Stimulated activated CD8-positive, alpha-beta memory T cell treated with anti-CD3 and anti-CD28 coated beads, Interleukin-4, amount 100 ng/mL, for 24 hours (primary cell): ENCODE results near the gene LSP1.

Experiments
- DNase-seq: peaks from one replicate; pipeline ENCODE4 v3.0.0-alpha.2; 2020; ENCODE audit warnings: low read depth

LSP1 gene

DNA sequence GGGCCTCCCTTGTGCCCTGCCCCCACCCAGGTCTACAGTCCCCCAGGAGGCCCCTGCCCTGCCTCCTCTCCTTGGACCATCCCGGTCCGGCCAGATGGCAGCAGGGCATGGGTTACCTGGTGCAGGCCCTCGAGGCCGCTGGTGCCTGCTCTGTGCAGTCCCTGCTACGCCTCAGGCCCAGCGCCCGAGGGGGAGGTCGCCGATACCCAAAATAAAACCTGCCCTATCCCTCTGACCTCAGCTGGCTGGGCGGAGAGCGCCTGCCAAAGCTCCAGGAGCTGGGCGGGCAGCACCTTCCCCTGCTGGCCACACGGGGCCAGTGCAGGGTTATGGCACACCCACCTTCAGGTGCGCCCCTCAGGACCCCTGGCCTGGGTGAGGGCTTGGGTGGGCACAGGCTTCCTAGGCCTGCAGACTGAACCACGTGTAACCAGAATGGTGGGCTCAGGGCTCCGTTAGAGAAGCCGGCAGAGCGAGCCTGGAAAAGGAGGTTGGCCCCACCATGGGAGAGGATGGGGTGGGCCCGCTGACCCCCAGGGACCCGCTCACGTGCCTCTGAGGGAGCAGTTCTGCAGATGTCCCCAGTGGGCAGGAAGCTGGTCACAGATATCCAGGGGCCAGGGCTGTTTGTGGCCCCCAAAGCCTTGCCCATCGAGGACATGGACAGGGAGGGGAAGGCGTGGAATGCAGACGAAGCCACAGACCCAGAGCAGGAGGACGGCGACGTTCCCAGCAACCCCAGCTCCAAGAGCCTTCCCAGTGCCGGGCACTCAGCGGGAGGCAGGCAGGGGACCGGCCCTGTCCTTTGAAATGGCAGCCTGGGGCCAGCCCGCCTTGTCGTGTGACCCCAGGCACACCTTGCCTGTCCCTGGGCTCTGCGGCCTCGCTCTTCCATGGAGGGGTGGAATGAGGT, 64.9 kb downstream of the LSP1 start:
- no peak for DNase-seq

GRCh38 chr11:1918436-1919315, 65.8 kb downstream of the LSP1 start:
- DNase-seq = no peak

GRCh38 chr11:1919391-1920127, 66.7 kb downstream of the LSP1 start, which contains the start of gene TNNT3:
Gene TNNT3, plus strand, starts transcription at chr11:1919703. Its CDS starts 3,172 bp downstream, at chr11:1922875.
- no peak for DNase-seq

DNA sequence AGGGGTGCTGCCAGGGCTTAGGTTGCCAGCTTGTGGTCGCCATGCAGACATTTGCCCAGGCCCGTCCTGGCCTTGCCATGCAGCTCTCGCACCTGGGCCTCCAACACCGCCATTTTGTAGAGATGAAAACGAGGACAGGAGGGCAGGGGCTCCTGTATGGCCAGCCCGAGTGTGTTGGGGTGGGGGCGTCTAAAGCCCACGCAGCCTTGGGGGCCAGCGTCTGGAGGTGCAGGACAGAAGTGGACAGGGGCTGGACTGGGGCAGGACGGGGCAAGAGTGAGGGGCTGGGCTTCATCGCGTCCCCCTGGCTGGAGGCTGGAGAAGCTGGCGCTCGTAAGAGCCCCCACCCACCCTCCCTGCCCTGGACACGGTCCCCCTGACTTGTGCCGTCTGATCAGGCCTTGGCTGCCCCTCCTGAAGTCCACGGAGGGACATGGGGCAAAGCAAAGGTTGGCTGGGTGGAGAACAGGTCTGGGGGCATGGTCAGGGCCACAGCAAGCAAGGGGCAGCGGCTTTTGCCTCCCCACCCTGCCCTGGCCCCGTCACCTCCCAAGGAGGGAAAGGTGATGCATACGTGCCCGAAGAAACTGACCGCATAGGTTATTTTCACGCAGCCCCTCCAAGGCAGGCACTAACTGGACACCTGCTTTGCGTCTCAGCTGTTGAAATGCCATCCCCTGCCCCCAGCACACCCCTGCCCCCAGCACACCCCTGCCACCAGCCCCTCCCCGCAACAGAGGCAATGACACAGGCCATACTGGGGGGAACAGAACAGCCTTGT, 67.4 kb downstream of the LSP1 start:
- DNase-seq = no peak

DNA sequence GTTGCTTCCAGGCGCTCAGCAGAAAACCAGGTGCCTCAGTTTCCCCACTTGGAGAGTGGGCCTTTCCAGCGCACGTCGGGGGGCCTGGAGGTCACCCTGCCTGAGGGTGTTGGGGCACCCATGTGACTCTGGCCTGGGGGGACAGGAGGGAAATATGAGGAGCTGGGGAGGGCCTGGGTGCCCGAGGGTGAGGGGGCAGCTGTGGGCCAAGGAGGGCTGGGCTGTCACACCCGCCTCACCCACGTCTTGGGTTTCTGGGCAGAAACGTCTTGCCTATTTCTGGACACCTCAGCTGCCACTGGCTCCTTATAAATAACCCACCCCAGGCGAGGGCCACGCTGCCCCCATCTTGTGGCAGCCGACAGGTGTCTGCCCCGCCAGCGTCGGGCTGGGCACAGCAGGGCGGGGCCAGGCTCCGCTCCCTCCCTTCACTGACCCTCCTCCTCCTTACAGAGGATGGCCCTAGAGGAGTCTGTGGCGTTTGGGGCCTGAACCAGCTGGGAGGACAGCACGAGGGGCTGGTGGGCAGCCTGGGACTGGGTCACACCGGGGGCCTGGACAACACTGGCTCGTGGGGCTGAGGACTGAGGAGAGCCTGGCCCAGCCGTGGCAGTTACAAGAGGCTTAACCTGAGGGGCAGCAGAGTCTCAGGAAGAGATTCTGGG, 68.2 kb downstream of the LSP1 start:
- DNase-seq = no peak

DNA sequence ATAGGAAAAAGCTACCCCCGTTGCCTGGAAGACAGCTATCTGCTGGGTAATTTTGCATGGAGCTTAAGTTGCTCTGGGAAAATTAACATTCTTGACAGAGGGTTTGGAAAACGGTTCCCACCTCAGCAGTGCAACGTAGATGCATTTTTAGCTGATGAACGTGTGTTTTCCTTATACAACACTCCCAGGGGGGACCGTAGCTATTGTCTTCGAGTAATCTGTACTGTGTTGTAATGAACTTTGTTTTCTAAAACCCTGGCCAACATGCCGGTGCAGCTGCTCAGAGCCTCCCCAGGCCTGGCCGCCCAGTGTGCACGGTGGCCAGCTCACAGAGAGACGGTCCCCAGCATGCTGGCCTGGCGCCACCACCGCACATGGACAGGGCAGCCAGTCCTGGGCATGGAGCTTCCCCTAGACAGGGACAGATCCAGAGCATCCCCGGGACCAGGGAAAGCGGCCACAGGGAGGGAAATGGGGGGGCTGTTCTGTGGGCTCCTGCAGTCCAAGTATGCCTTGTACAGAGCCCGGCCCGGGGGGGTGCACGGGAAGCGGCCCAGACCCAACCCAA, 68.8 kb downstream of the LSP1 start:
- no peak for DNase-seq

DNA sequence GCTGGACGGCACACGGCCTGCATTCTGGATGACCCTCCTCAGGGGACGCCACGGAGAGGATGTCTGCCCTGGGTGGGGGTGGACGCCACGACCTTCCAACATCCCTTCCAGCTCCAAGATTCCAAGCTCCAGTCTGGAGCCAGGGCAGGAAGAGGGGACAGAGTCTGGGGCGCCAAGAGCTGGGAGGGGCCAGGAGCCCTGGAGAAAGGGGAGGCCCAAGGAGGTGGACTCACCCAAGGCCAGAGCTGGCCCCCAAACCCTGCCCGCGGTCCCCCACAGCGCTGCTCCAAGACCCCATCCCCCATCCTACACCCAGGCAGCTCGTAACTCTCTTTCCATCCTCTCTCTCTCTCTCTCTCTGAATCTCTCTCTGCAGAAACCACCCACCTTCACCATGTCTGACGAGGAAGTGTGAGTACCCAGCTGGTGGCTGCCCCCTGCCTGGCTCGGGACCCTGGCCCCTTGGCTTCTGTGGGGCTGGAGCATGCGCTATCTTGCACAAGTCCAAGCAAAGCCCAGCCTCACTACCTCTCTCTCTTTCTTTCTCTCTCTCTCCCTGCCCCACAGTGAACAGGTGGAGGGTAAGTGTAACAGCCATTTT, 69.7 kb downstream of the LSP1 start:
- DNase-seq = no peak

DNA sequence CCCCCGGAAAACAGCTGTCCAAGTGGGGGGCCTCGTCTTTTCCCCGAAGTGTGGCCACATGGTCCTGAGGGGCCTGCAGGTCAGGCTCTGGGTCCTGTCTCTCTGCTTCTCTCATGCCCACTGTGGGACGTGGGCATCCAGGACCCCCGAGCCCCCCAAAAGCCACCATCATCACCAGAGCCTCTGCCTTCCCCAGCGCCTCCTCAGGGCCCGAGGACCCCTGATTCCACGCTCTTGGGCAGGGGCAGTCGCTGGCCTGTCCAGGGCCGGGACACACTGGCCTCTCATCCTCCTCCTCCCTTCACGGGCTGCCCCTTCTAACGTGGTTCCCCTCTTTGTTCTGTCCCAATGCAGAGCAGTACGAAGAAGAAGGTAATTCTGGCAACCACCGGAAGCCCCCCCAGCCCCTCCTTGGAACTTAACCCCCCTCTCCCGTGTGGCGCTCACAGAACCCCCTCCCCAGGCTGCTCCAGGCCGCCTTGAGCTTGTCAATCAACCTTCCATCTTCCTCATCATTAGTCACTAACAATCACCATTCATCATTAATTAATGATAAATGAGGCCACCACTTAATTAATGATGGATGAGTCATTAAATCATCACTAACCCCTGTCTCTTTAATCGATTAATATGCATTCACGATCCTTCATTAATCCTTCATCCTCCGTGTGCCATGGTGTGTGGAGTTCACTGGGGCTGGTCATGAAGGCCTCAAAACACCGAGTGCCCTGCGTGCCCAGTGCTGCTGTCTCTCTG, 70.5 kb downstream of the LSP1 start:
- no peak for DNase-seq

GRCh38 chr11:1924181-1924580, 71.3 kb downstream of the LSP1 start:
- DNase-seq = no peak

- DNase-seq = no peak
Observed at GRCh38 chr11:1924646-1925372, 71.9 kb downstream of the LSP1 start.

- DNase-seq = no peak
Observed at GRCh38 chr11:1925373-1926155, 72.7 kb downstream of the LSP1 start.

GRCh38 chr11:1926156-1927025, 73.5 kb downstream of the LSP1 start:
- no peak for DNase-seq

DNA sequence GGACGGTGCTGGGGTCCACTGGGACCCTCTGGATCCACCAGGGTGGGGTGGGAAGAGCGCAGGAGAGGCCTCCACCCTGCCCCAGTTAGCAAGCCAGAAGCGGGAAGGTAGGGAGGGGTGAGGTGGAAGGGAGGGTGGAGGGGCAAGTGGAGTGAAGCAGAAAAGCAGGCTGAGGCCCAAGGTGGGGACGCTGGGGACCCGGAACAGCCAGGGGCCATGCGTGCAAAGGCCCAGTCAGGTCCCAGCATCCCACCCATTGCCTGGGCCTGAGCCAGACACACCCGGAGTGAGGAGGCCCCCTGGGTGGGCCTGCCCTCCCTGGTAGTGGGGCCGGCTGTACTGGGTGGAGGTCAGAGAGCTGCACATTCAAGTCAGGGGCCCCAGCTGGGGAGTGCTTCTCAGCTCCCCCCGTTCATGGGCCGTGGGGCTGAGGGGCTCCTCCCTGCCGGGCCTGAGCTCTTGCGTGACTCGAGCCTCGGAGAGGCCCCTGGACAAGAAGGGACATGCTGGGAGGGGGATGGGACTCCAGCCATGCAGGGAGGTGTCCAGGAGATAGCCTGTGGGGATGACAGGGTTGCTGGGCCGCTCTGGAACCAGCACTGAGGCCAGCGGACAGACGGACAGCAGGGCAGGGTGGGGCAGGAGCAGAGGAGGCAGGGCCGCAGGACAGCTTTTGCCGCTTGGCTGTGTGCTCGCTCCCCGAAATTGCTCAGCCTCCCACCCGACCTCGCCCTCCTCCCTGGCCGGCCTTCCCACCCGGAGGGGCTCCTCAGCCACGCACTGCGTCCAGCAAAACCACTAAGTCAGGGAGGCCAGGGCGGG, 74.4 kb downstream of the LSP1 start:
- DNase-seq = no peak

- DNase-seq = no peak
Observed at GRCh38 chr11:1927848-1928469, 75.1 kb downstream of the LSP1 start.

GRCh38 chr11:1928470-1928890, 75.6 kb downstream of the LSP1 start:
- DNase-seq = no peak
